BJ (cell line): ENCODE measurements around the gene DYNC1H1. TPM values are rescaled to one million over a fixed set of nuclear protein-coding genes. Genes with fewer than 3 reads are reported as not detected.

ENCODE experiments used
- CTCF ChIA-PET: fragments of 350-600 bp; formaldehyde crosslinking; extraction: SDS; loops from one replicate; lab custom pipeline; 2021; ENCODE audit warnings: antibody characterized with exemption, inconsistent platforms; lab: Yijun Ruan, JAX
- POLR2A ChIA-PET: fragments of 300-600 bp; sonication (Branson Sonifier 250); formaldehyde crosslinking; extraction: SDS; loops from one replicate; lab custom pipeline; 2021; ENCODE audit warnings: antibody characterized with exemption; lab: Charles Lee
- DNase-seq: peaks from one replicate; pipeline ENCODE4 v3.0.0-alpha.2; 2011; ENCODE audit warnings: low read depth
- H3K27me3 ChIP-seq: 2 replicates; pipeline ENCODE4 v1.6.0; 2011; ENCODE audit warnings: low read length; ENCODE audit not compliant: control insufficient read depth, insufficient read depth
- H3K36me3 ChIP-seq: 2 replicates; pipeline ENCODE4 v1.5.1; 2011; ENCODE audit warnings: low read length; ENCODE audit not compliant: control insufficient read depth, insufficient read depth
- H3K4me3 ChIP-seq: 2 replicates; pipeline ENCODE4 v1.5.1; 2011; ENCODE audit warnings: low read depth, mild to moderate bottlenecking, control low read depth, low read length
- CTCF ChIP-seq: IDR thresholded peaks from 2 replicates; pipeline ENCODE4 v1.5.1; 2011; ENCODE audit warnings: low read depth, mild to moderate bottlenecking, control low read depth, inconsistent platforms, low read length, moderate library complexity; ENCODE audit not compliant: insufficient read depth
- polyA plus RNA-seq: library from polyadenylated mRNA; depleted of rRNA; stranded (reverse); fragments of >200 nt; gene quantifications from 2 replicates; pipeline ENCODE4 v1.2.3, GENCODE V29; 2011

Gene DYNC1H1
- polyA plus RNA-seq, 1 experiment: 139 TPM

- DNase-seq: peak; percentile 51
- TF ChIP-seq CTCF: no peak
- no peaks in the 10 kb centered on the region for H3K27me3 ChIP-seq
- ChIA-PET CTCF (interaction anchor here (1.0 to 1.9 kb wide), 4 partner anchors 9 to 107 kb away, joined by 3 to 6 read pairs (median 4); no protein-coding TSS in a partner anchor), POLR2A (no interaction called here)
- no peak overlapping the region for H3K4me3 ChIP-seq
- peaks cover 20% of the 10 kb centered on the region for H3K36me3 ChIP-seq
Measured at GRCh38 chr14:102055181-102055901, 91.0 kb downstream of the DYNC1H1 start.

GRCh38 chr14:102056694-102057442 lies 92.5 kb downstream of the DYNC1H1 start:
- no peak for DNase-seq
- Histone ChIP-seq H3K36me3 (peaks cover 9% of the 10 kb centered on the region), H3K4me3 (no peak overlapping the region), H3K27me3 (no peaks in the 10 kb centered on the region)
- TF ChIP-seq CTCF: no peak
- ChIA-PET POLR2A (no interaction called here), CTCF (interaction anchor here (1.5 to 1.9 kb wide), 2 partner anchors 10 to 39 kb away, joined by 5 to 6 read pairs; no protein-coding TSS in a partner anchor)

- POLR2A ChIA-PET: no interaction called here
- CTCF ChIA-PET: no interaction called here
- Histone ChIP-seq H3K36me3 (peaks cover 6% of the 10 kb centered on the region), H3K4me3 (no peak overlapping the region), H3K27me3 (no peaks in the 10 kb centered on the region)
- no peak for DNase-seq
- no peak for TF ChIP-seq CTCF
Measured at GRCh38 chr14:102057480-102058114, 93.2 kb downstream of the DYNC1H1 start.

- no peak for DNase-seq
- CTCF ChIA-PET: no interaction called here
- peaks cover 6% of the 10 kb centered on the region for H3K36me3 ChIP-seq
- TF ChIP-seq CTCF: no peak
- POLR2A ChIA-PET: no interaction called here
- no peak overlapping the region for H3K4me3 ChIP-seq
- no peaks in the 10 kb centered on the region for H3K27me3 ChIP-seq
Measured at GRCh38 chr14:102058146-102058545, 93.8 kb downstream of the DYNC1H1 start.

GRCh38 chr14:102058961-102059360 lies 94.6 kb downstream of the DYNC1H1 start:
- TF ChIP-seq CTCF: no peak
- Histone ChIP-seq H3K4me3 (no peak overlapping the region), H3K27me3 (no peaks in the 10 kb centered on the region), H3K36me3 (peaks cover 6% of the 10 kb centered on the region)
- CTCF ChIA-PET: interaction anchor here (0.6 kb wide), 1 partner anchor 12 kb away, joined by 3 read pairs; no protein-coding TSS in a partner anchor
- POLR2A ChIA-PET: no interaction called here
- DNase-seq: no peak
